ENCODE data around the gene ACBD4.

DNA sequence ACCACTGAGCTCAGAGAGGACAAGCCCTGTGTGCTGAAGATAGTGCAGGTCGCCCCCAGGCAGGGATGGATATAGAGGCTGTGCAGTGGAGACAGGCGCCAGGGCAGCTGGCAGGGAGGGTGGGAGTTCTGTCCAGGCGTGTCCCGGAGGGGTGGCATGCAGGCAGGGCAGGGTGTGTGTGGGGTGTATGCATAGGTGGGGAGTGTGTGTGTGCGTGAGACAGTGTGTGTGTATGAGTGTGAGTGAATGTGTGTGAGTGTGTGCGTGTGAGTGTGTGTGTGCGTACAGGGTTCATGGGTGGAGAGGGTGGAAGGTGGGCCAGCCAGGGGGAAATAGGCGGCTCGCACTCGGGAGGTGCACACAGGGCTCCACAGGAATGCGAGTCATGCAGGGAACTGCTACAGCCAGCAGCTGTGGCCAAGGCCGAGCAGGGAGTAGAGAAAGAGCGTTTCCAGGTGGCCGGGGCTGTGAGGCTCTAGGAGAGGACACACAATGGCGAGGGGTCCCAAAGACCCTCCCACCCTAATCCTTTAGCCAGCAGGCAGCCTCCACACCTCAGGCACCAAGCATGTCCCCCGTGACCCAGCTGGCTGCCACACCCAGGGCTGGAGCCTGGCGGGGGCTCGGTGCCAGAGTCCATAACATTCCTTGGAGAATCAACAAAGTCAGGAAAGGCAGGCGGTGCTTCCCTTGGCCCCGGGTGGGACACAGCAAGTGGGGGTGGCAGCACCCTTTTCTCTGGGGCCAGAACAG lies 7.8 kb upstream of the ACBD4 start:
- no peak for TF ChIP-seq YY1 (IDR thresholded peaks at IDR 0.05)
- TF ChIP-seq CTCF (IDR thresholded peaks at IDR 0.05; ENCODE audit: low read depth, low read length, missing input control), result no peak
- TF ChIP-seq, protein P1, sequence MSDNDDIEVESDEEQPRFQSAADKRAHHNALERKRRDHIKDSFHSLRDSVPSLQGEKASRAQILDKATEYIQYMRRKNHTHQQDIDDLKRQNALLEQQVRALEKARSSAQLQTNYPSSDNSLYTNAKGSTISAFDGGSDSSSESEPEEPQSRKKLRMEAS (IDR thresholded peaks at IDR 0.05), result no peak
- TF ChIP-seq, protein P2, sequence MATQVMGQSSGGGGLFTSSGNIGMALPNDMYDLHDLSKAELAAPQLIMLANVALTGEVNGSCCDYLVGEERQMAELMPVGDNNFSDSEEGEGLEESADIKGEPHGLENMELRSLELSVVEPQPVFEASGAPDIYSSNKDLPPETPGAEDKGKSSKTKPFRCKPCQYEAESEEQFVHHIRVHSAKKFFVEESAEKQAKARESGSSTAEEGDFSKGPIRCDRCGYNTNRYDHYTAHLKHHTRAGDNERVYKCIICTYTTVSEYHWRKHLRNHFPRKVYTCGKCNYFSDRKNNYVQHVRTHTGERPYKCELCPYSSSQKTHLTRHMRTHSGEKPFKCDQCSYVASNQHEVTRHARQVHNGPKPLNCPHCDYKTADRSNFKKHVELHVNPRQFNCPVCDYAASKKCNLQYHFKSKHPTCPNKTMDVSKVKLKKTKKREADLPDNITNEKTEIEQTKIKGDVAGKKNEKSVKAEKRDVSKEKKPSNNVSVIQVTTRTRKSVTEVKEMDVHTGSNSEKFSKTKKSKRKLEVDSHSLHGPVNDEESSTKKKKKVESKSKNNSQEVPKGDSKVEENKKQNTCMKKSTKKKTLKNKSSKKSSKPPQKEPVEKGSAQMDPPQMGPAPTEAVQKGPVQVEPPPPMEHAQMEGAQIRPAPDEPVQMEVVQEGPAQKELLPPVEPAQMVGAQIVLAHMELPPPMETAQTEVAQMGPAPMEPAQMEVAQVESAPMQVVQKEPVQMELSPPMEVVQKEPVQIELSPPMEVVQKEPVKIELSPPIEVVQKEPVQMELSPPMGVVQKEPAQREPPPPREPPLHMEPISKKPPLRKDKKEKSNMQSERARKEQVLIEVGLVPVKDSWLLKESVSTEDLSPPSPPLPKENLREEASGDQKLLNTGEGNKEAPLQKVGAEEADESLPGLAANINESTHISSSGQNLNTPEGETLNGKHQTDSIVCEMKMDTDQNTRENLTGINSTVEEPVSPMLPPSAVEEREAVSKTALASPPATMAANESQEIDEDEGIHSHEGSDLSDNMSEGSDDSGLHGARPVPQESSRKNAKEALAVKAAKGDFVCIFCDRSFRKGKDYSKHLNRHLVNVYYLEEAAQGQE (IDR thresholded peaks at IDR 0.05), result no peak
- TF ChIP-seq RAD21 (IDR thresholded peaks at IDR 0.05), result no peak
